Measurements from ENCODE around the gene SMLR1. TPM values are rescaled to one million over a fixed set of nuclear protein-coding genes. Genes with fewer than 3 reads are reported as not detected.

SMLR1 gene
- total and polyA plus RNA-seq, 4 donors = 20.8 to 65.2 (median 39.6) TPM

DNA sequence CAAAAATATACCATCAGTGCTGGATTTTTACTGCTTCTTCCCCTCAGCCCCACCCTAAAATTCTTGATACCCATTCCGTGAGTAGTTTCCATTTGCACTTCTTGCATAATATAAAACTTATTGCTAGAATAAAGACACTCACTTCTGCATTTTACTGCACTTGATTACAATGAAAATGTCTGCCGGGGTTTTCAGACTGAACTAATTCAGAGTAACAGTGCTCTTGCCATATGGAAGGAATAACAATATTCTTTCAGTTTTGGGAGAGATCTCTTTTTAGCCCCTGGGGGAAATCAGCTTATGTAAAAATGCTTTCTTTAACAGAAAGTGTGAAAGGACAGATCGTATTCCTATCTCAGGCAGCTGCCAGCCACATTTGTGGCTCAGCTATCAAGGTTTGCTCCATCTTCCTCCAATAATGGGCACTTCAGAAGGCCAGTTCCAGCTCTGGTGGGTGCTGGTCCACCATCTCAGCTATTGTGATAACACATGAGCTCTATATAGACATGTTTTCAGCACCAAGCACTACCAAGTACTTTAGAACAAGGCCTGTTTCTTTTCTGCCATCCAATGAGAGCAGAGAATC lies 8.9 kb downstream of the SMLR1 start:
- Histone ChIP-seq H3K4me3 (ENCODE audit: low read depth in 1 of 3, low read length in 3 of 3) (no peak overlapping the region), H3K36me3 (ENCODE audit: control insufficient read depth in 4 of 4, insufficient read depth in 3 of 4, low read depth in 1 of 4, low read length in 3 of 4) (peaks cover 4 to 23% (median 14%) of the 10 kb centered on the region in 4 donors), H3K9ac (ENCODE audit: low read depth in 1 of 2, low read length in 2 of 2) (no peak overlapping the region), H3K27me3 (ENCODE audit: control insufficient read depth in 4 of 4, insufficient read depth in 4 of 4, low read length in 3 of 4) (no peaks in the 10 kb centered on the region), H3K27ac (ENCODE audit: low read depth in 1 of 2, low read length in 2 of 2) (no peak overlapping the region), H3K9me3 (ENCODE audit: control insufficient read depth in 4 of 4, low read length in 3 of 4) (no peaks in the 10 kb centered on the region), H3K4me1 (ENCODE audit: control insufficient read depth in 4 of 4, insufficient read depth in 4 of 4, low read length in 3 of 4) (peaks cover 2 to 85% (median 67%) of the 10 kb centered on the region in 4 donors)
- WGBS = 87% methylated on average over 3 of the region's 3 CpGs
- no peak for DNase-seq (ENCODE audit: low spot score)
- TF ChIP-seq RXRA (IDR thresholded peaks at IDR 0.05) = no peak
- no peak for TF ChIP-seq ZBTB33 (IDR thresholded peaks at IDR 0.05)
- TF ChIP-seq, protein P1, sequence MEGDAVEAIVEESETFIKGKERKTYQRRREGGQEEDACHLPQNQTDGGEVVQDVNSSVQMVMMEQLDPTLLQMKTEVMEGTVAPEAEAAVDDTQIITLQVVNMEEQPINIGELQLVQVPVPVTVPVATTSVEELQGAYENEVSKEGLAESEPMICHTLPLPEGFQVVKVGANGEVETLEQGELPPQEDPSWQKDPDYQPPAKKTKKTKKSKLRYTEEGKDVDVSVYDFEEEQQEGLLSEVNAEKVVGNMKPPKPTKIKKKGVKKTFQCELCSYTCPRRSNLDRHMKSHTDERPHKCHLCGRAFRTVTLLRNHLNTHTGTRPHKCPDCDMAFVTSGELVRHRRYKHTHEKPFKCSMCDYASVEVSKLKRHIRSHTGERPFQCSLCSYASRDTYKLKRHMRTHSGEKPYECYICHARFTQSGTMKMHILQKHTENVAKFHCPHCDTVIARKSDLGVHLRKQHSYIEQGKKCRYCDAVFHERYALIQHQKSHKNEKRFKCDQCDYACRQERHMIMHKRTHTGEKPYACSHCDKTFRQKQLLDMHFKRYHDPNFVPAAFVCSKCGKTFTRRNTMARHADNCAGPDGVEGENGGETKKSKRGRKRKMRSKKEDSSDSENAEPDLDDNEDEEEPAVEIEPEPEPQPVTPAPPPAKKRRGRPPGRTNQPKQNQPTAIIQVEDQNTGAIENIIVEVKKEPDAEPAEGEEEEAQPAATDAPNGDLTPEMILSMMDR (IDR thresholded peaks at IDR 0.05; ENCODE audit: low read depth, low read length, missing input control) = no peak
- TF ChIP-seq TAF1 (conservative IDR thresholded peaks at IDR 0.05) = no peak
- no peak for TF ChIP-seq REST (IDR thresholded peaks at IDR 0.05)
- no peak for TF ChIP-seq EGR1 (IDR thresholded peaks at IDR 0.05; ENCODE audit: low read depth in 2 of 2)
- TF ChIP-seq GABPA (IDR thresholded peaks at IDR 0.05 in 1 of 2, conservative IDR thresholded peaks at IDR 0.05 in 1 of 2) = no peak
- TF ChIP-seq FOXA2 (IDR thresholded peaks at IDR 0.05) = no peak
- TF ChIP-seq, protein P2, sequence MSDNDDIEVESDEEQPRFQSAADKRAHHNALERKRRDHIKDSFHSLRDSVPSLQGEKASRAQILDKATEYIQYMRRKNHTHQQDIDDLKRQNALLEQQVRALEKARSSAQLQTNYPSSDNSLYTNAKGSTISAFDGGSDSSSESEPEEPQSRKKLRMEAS (IDR thresholded peaks at IDR 0.05) = no peak
- TF ChIP-seq JUND (IDR thresholded peaks at IDR 0.05) = no peak
- no peak for TF ChIP-seq HNF4A (conservative IDR thresholded peaks at IDR 0.05)
- TF ChIP-seq NR2F2 (IDR thresholded peaks at IDR 0.05) = no peak
- no peak for TF ChIP-seq FOXA1 (IDR thresholded peaks at IDR 0.05)
- TF ChIP-seq SP1 (IDR thresholded peaks at IDR 0.05) = no peak
- TF ChIP-seq RAD21 (IDR thresholded peaks at IDR 0.05) = no peak
- no peak for TF ChIP-seq HNF4G (IDR thresholded peaks at IDR 0.05)
- TF ChIP-seq ATF3 (IDR thresholded peaks at IDR 0.05) = no peak
- TF ChIP-seq YY1 (IDR thresholded peaks at IDR 0.05) = no peak

Measured in liver (tissue), 9 donors.